WTC11 (cell line): ENCODE results near the gene NOTCH2. TPM values are rescaled to one million over a fixed set of nuclear protein-coding genes. Genes with fewer than 3 reads are reported as not detected.

Experiments used
- ATAC-seq: fragments of 200-7000 bp; cut with Tn5 transposase; 2 replicates; pipeline ENCODE4 v1.10.0; 2021; ENCODE audit warnings: mild to moderate bottlenecking, moderate library complexity
- CTCF ChIA-PET: fragments of 300-600 bp; sonication (Branson Sonifier 250); formaldehyde crosslinking; loops from one replicate; lab custom pipeline; 2021; ENCODE audit warnings: antibody characterized with exemption; lab: Charles Lee
- POLR2A ChIA-PET: fragments of 350-600 bp; sonication (Branson Sonifier 250); formaldehyde crosslinking; loops from one replicate; lab custom pipeline; 2021; ENCODE audit warnings: antibody characterized with exemption; lab: Charles Lee
- DNase-seq: peaks from one replicate; pipeline ENCODE4 v3.0.0; 2021; ENCODE audit warnings: low spot score
- H3K27ac Mint-ChIP-seq: 2 replicates; pipeline ENCODE4 v1.8.0; 2021; ENCODE audit warnings: mixed read lengths
- H3K27me3 Mint-ChIP-seq: 2 replicates; pipeline ENCODE4 v1.8.0; 2021; ENCODE audit warnings: low read depth, mild to moderate bottlenecking, moderate library complexity, mixed read lengths
- H3K36me3 Mint-ChIP-seq: 2 replicates; pipeline ENCODE4 v1.8.0; 2021; ENCODE audit warnings: mixed read lengths
- H3K4me1 Mint-ChIP-seq: 2 replicates; pipeline ENCODE4 v1.8.0; 2022; ENCODE audit warnings: mixed read lengths
- H3K4me3 Mint-ChIP-seq: 2 replicates; pipeline ENCODE4 v1.8.0; 2021; ENCODE audit warnings: mild to moderate bottlenecking, moderate library complexity, mixed read lengths
- H3K9me3 Mint-ChIP-seq: 2 replicates; pipeline ENCODE4 v1.8.0; 2021; ENCODE audit warnings: mixed read lengths
- AFF4 ChIP-seq: sonication (generic); formaldehyde crosslinking; IDR thresholded peaks from 2 replicates; pipeline ENCODE4 v1.8.1; 2023; ENCODE audit warnings: mild to moderate bottlenecking, missing genetic modification reagents, borderline replicate concordance
- ATF2 ChIP-seq: sonication (generic); formaldehyde crosslinking; IDR thresholded peaks from 2 replicates; pipeline ENCODE4 v1.8.1; 2022; ENCODE audit warnings: low read depth, missing genetic modification reagents, borderline replicate concordance
- CDX4 ChIP-seq: fragments of 250-450 bp; sonication (Bioruptor Pico); IDR thresholded peaks from 2 replicates; pipeline ENCODE4 v1.9.0; 2021; ENCODE audit warnings: moderate library complexity, mild to moderate bottlenecking, inconsistent platforms, borderline replicate concordance
- CREB1 ChIP-seq: sonication (generic); formaldehyde crosslinking; IDR thresholded peaks from 2 replicates; pipeline ENCODE4 v1.8.0; 2023; ENCODE audit warnings: mild to moderate bottlenecking, missing genetic modification reagents
- CREM ChIP-seq: sonication (generic); formaldehyde crosslinking; IDR thresholded peaks from 2 replicates; pipeline ENCODE4 v1.8.1; 2022; ENCODE audit warnings: mild to moderate bottlenecking, missing genetic modification reagents, moderate library complexity
- CTCF ChIP-seq: fragments of 200-600 bp; IDR thresholded peaks from 2 replicates; pipeline ENCODE4 v1.8.0; 2022; ENCODE audit warnings: antibody characterized with exemption
- ELF4 ChIP-seq: sonication (generic); formaldehyde crosslinking; IDR thresholded peaks from 2 replicates; pipeline ENCODE4 v1.8.1; 2022; ENCODE audit warnings: low read depth, mild to moderate bottlenecking, moderate library complexity, missing genetic modification reagents
- ERG ChIP-seq: fragments of 250-450 bp; sonication (Bioruptor Pico); IDR thresholded peaks from 2 replicates; pipeline ENCODE4 v1.8.0; 2021; ENCODE audit warnings: mild to moderate bottlenecking
- ETV6 ChIP-seq: sonication (generic); formaldehyde crosslinking; IDR thresholded peaks from 2 replicates; pipeline ENCODE4 v1.8.1; 2022; ENCODE audit warnings: mild to moderate bottlenecking, missing genetic modification reagents
- NFATC4 ChIP-seq: fragments of 250-450 bp; sonication (Bioruptor Pico); IDR thresholded peaks from 2 replicates; pipeline ENCODE4 v1.9.0; 2021; ENCODE audit warnings: mild to moderate bottlenecking
- NFYB ChIP-seq: sonication (generic); formaldehyde crosslinking; conservative IDR thresholded peaks from 2 replicates; pipeline ENCODE4 v1.8.0; 2022; ENCODE audit warnings: low read depth, missing genetic modification reagents
- NR1H2 ChIP-seq: sonication (generic); formaldehyde crosslinking; IDR thresholded peaks from 2 replicates; pipeline ENCODE4 v1.9.0; 2021; ENCODE audit warnings: mild to moderate bottlenecking, moderate library complexity, missing genetic modification reagents
- RELA ChIP-seq: sonication (generic); formaldehyde crosslinking; IDR thresholded peaks from 2 replicates; pipeline ENCODE4 v1.8.1; 2022; ENCODE audit warnings: missing genetic modification reagents, mild to moderate bottlenecking, borderline replicate concordance
- RORB ChIP-seq: fragments of 250-450 bp; sonication (Bioruptor Pico); IDR thresholded peaks from 2 replicates; pipeline ENCODE4 v1.9.0; 2021; ENCODE audit warnings: mild to moderate bottlenecking
- SP1 ChIP-seq: sonication (generic); formaldehyde crosslinking; conservative IDR thresholded peaks from 2 replicates; pipeline ENCODE4 v1.8.1; 2022; ENCODE audit warnings: missing genetic modification reagents
- STAT6 ChIP-seq: sonication (generic); formaldehyde crosslinking; conservative IDR thresholded peaks from 2 replicates; pipeline ENCODE4 v1.8.1; 2023; ENCODE audit warnings: mild to moderate bottlenecking, low read depth, missing genetic modification reagents, moderate library complexity
- TCF7 ChIP-seq: sonication (generic); formaldehyde crosslinking; IDR thresholded peaks from 2 replicates; pipeline ENCODE4 v1.8.0; 2022; ENCODE audit warnings: mild to moderate bottlenecking, low read depth, missing genetic modification reagents, moderate library complexity
- ZNF281 ChIP-seq: sonication (generic); formaldehyde crosslinking; IDR thresholded peaks from 2 replicates; pipeline ENCODE4 v1.8.0; 2023; ENCODE audit warnings: mild to moderate bottlenecking, missing genetic modification reagents
- ZNF396 ChIP-seq: fragments of 250-450 bp; sonication (Bioruptor Pico); IDR thresholded peaks from 2 replicates; pipeline ENCODE4 v1.8.0; 2021; ENCODE audit warnings: mild to moderate bottlenecking, moderate library complexity, borderline replicate concordance
- total RNA-seq: library from RNA; stranded (reverse); gene quantifications from 3 replicates; pipeline ENCODE4 v1.2.3, GENCODE V29; 2021

Gene NOTCH2
- total RNA-seq, 1 experiment from 2014 or later, result 60.9 TPM

GRCh38 chr1:119975006-119975405, 94.5 kb downstream of the NOTCH2 start:
- Mint-ChIP-seq H3K4me1 (no peaks in the 10 kb centered on the region), H3K4me3 (no peak overlapping the region), H3K9me3 (no peaks in the 10 kb centered on the region), H3K27ac (no peak overlapping the region), H3K36me3 (no peaks in the 10 kb centered on the region), H3K27me3 (no peaks in the 10 kb centered on the region)
- ATAC-seq (no peak), DNase-seq (no peak)
- ChIA-PET CTCF (interaction anchor here (1.0 kb wide), 1 partner anchor 26 kb away, joined by 4 read pairs; no protein-coding TSS in a partner anchor), POLR2A (no interaction called here)
- TF ChIP-seq RORB (CRISPR knock-in tag) (no peak), ZNF281 (CRISPR knock-in tag) (no peak), CREM (no peak), ATF2 (CRISPR knock-in tag) (no peak), AFF4 (CRISPR knock-in tag) (no peak), RELA (CRISPR knock-in tag) (no peak), ETV6 (CRISPR knock-in tag) (no peak), NFATC4 (no peak), NFYB (CRISPR knock-in tag) (no peak), ERG (CRISPR knock-in tag) (no peak), NR1H2 (no peak), CREB1 (no peak), ZNF396 (no peak), CDX4 (CRISPR knock-in tag) (no peak), SP1 (CRISPR knock-in tag) (no peak), CTCF (no peak), STAT6 (no peak), ELF4 (no peak), TCF7 (no peak)
